Dendritic cell treated with granulocyte-macrophage colony-stimulating factor and Interleukin-4, amounts not matched to agents 40 ng/mL and 50 ng/mL, for 4 days (primary cell): ENCODE measurements around the gene BEX3.
A peak's percentile ranks its signal among the peaks of the same experiment; 100 is the strongest.
"Not testable (repeated sequence)": the region's sequence is repeated elsewhere in the genome, so short reads cannot be mapped to it uniquely, and the experiment has no call there.

Experiments
- H3K27ac Mint-ChIP-seq: one replicate; pipeline ENCODE4 v1.8.0; 2022; ENCODE audit warnings: mild to moderate bottlenecking, mixed read lengths
- H3K27me3 Mint-ChIP-seq: one replicate; pipeline ENCODE4 v1.8.0; 2022; ENCODE audit warnings: mild to moderate bottlenecking, mixed read lengths
- H3K36me3 Mint-ChIP-seq: one replicate; pipeline ENCODE4 v1.8.0; 2022; ENCODE audit warnings: low read depth, mixed read lengths
- H3K4me1 Mint-ChIP-seq: one replicate; pipeline ENCODE4 v1.8.0; 2022; ENCODE audit warnings: low read depth, mixed read lengths
- H3K4me3 Mint-ChIP-seq: one replicate; pipeline ENCODE4 v1.8.0; 2022; ENCODE audit warnings: mild to moderate bottlenecking, moderate library complexity, mixed read lengths
- H3K9me3 Mint-ChIP-seq: one replicate; pipeline ENCODE4 v1.8.0; 2022; ENCODE audit warnings: mixed read lengths
- intact Hi-C: fragments of 100-400 bp; cut with micrococcal nuclease; formaldehyde crosslinking; loops from one replicate; pipeline ENCODE4 v1.15.0; 2022

Gene BEX3

GRCh38 chrX:103397707-103398106 lies 21.4 kb downstream of the BEX3 start:
- intact Hi-C loops = no loop called here
- Mint-ChIP-seq H3K9me3 (no peaks in the 10 kb centered on the region), H3K36me3 (no peaks in the 10 kb centered on the region), H3K4me3 (no peak overlapping the region), H3K27me3 (peaks cover under 1% of the 10 kb centered on the region), H3K27ac (no peak overlapping the region), H3K4me1 (no peaks in the 10 kb centered on the region)

- no peaks in the 10 kb centered on the region for H3K9me3 Mint-ChIP-seq
- no peaks in the 10 kb centered on the region for H3K27me3 Mint-ChIP-seq
- H3K36me3 Mint-ChIP-seq = no peaks in the 10 kb centered on the region
- H3K27ac Mint-ChIP-seq = no peak overlapping the region
- H3K4me1 Mint-ChIP-seq = no peaks in the 10 kb centered on the region
- intact Hi-C loops = no loop called here
- H3K4me3 Mint-ChIP-seq = no peak overlapping the region
Measured at GRCh38 chrX:103398421-103398864, 22.1 kb downstream of the BEX3 start.

DNA sequence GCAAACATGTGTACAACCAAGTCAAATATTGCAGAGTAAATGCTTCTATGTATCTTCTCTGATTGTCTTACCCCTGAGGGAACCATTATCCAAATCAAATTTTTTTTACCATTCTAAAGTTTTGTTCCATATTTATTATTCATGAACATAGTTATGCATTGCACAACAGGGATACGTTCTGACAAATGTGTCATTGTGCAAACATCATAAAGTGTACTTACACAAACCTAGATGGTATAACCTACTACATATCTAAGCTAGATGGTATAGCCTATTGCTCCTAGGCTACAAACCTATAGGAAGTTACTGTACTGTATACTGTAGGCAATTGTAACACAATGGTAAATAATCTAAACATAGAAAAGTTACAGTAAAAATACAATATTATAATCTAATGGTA lies 23.4 kb downstream of the BEX3 start:
- no peaks in the 10 kb centered on the region for H3K36me3 Mint-ChIP-seq
- no peaks in the 10 kb centered on the region for H3K9me3 Mint-ChIP-seq
- H3K27ac Mint-ChIP-seq = no peak overlapping the region
- H3K4me1 Mint-ChIP-seq = peaks cover 5% of the 10 kb centered on the region
- intact Hi-C loops = no loop called here
- H3K27me3 Mint-ChIP-seq = no peaks in the 10 kb centered on the region
- no peak overlapping the region for H3K4me3 Mint-ChIP-seq

GRCh38 chrX:103400931-103401330 lies 24.6 kb downstream of the BEX3 start:
- Mint-ChIP-seq H3K4me1 (peaks cover 6% of the 10 kb centered on the region), H3K27ac (no peak overlapping the region), H3K4me3 (no peak overlapping the region), H3K27me3 (no peaks in the 10 kb centered on the region), H3K36me3 (no peaks in the 10 kb centered on the region), H3K9me3 (no peaks in the 10 kb centered on the region)
- intact Hi-C loops = no loop called here

GRCh38 chrX:103404231-103405008 lies 28.1 kb downstream of the BEX3 start:
- H3K4me3 Mint-ChIP-seq = peak overlapping the region; percentile 86
- H3K9me3 Mint-ChIP-seq = no peaks in the 10 kb centered on the region
- H3K27ac Mint-ChIP-seq = peak overlapping the region; percentile 40
- H3K27me3 Mint-ChIP-seq = no peaks in the 10 kb centered on the region
- H3K36me3 Mint-ChIP-seq = no peaks in the 10 kb centered on the region
- peaks cover 6% of the 10 kb centered on the region for H3K4me1 Mint-ChIP-seq
- intact Hi-C loops = no loop called here

GRCh38 chrX:103405009-103405333 lies 28.6 kb downstream of the BEX3 start:
- intact Hi-C loops = no loop called here
- no peaks in the 10 kb centered on the region for H3K36me3 Mint-ChIP-seq
- H3K27ac Mint-ChIP-seq = peak overlapping the region; percentile 40
- peak overlapping the region; percentile 86 for H3K4me3 Mint-ChIP-seq
- H3K9me3 Mint-ChIP-seq = no peaks in the 10 kb centered on the region
- H3K4me1 Mint-ChIP-seq = peaks cover 6% of the 10 kb centered on the region
- H3K27me3 Mint-ChIP-seq = no peaks in the 10 kb centered on the region

GRCh38 chrX:103406256-103406655 lies 29.9 kb downstream of the BEX3 start:
- no peaks in the 10 kb centered on the region for H3K36me3 Mint-ChIP-seq
- H3K4me1 Mint-ChIP-seq = peaks cover 6% of the 10 kb centered on the region
- H3K27ac Mint-ChIP-seq = no peak overlapping the region
- H3K9me3 Mint-ChIP-seq = no peaks in the 10 kb centered on the region
- H3K4me3 Mint-ChIP-seq = no peak overlapping the region
- intact Hi-C loops = no loop called here
- H3K27me3 Mint-ChIP-seq = no peaks in the 10 kb centered on the region

DNA sequence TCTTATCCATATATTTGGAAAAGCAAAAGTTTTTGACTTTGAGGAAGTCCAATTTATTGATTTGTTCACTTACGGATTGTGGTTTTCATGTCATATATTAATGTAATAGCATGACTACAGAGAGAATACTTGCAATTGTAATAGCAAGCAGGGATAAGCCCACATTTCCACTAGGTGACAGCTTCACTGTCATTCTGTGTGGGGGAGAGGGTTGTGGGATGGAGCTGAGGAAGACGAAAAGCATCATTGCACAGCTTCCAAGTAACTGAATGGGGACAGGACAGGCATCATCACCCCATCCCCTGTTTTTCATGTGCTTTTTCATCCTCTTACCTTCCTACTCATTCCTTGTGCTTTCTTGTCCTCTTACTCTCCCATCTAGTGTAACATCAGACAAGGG lies 31.4 kb downstream of the BEX3 start:
- no peaks in the 10 kb centered on the region for H3K27me3 Mint-ChIP-seq
- intact Hi-C loops = no loop called here
- no peaks in the 10 kb centered on the region for H3K36me3 Mint-ChIP-seq

GRCh38 chrX:103411721-103412120 lies 35.4 kb downstream of the BEX3 start:
- H3K9me3 Mint-ChIP-seq, H3K4me3 Mint-ChIP-seq, H3K36me3 Mint-ChIP-seq, H3K4me1 Mint-ChIP-seq, intact Hi-C loops, H3K27me3 Mint-ChIP-seq, H3K27ac Mint-ChIP-seq: not testable (repeated sequence)

More for the DNA sequence above, 31.4 kb downstream of the BEX3 start:
- Mint-ChIP-seq H3K27ac (no peak overlapping the region), H3K4me3 (no peak overlapping the region), H3K9me3 (no peaks in the 10 kb centered on the region), H3K4me1 (peaks cover 6% of the 10 kb centered on the region)

DNA sequence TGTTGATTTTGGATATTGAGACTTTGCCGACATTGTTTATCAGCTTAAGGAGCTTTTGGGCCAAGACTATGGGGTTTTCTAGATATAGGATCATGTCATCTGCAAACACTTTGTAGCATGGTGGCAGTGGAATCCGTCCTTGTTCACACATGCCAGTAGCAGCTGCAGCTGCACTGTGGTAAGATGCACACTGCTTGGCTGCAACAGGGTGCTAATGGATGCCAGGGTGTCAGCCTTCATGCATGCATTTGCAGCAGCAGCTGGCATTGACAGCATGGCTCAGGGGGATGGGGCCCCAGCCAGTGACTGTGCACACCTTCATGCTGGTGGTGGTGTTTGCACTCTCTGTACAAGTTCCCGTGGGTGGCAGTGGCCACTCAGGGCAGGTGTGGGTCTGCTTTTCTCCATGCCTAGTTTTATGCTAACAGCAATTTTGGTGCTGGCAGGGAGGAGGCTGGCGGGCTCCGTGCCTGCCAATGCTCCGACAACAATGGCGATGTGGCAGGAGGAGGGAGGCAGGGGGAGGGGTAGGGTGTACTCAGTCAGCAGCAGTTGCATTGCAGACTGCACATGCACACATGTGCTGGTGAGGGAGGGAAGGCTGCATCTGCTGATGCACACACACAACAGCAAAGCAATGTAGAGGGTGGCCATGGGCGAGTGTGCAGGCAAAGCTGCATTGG lies 37.5 kb downstream of the BEX3 start:
- no peak overlapping the region for H3K4me3 Mint-ChIP-seq
- H3K27me3 Mint-ChIP-seq = no peaks in the 10 kb centered on the region
- no peaks in the 10 kb centered on the region for H3K4me1 Mint-ChIP-seq
- H3K36me3 Mint-ChIP-seq = no peaks in the 10 kb centered on the region
- H3K27ac Mint-ChIP-seq = no peak overlapping the region
- intact Hi-C loops = no loop called here
- H3K9me3 Mint-ChIP-seq = no peaks in the 10 kb centered on the region

- Mint-ChIP-seq H3K27ac (no peak overlapping the region), H3K4me1 (no peaks in the 10 kb centered on the region), H3K27me3 (no peaks in the 10 kb centered on the region), H3K9me3 (no peaks in the 10 kb centered on the region), H3K4me3 (no peak overlapping the region), H3K36me3 (no peaks in the 10 kb centered on the region)
- intact Hi-C loops = no loop called here
Measured at GRCh38 chrX:103414561-103414960, 38.2 kb downstream of the BEX3 start.

DNA sequence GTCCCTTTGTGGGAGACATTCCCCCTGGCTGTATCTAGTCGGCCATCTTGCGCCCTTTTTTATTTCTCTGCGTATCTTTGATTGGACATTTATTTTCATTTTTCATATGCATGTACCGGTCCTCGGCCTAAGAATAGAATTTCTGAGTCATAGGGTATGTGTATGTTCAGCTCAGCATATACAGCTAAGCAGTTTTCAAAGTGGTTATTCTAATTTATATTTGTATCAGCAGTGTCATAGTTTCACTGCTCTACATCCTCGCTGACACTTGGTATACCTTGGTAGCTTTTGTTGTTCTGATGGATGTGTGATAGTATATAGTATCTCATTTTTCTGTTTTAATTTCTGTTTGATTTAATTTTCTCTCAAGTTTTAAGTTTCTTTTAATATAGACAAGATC lies 38.7 kb downstream of the BEX3 start:
- Mint-ChIP-seq H3K4me1 (no peaks in the 10 kb centered on the region), H3K4me3 (no peak overlapping the region), H3K36me3 (no peaks in the 10 kb centered on the region), H3K9me3 (no peaks in the 10 kb centered on the region), H3K27ac (no peak overlapping the region), H3K27me3 (no peaks in the 10 kb centered on the region)
- intact Hi-C loops = no loop called here

- H3K27ac Mint-ChIP-seq = no peak overlapping the region
- H3K9me3 Mint-ChIP-seq = no peaks in the 10 kb centered on the region
- H3K4me1 Mint-ChIP-seq = no peaks in the 10 kb centered on the region
- H3K36me3 Mint-ChIP-seq = no peaks in the 10 kb centered on the region
- H3K27me3 Mint-ChIP-seq = no peaks in the 10 kb centered on the region
- H3K4me3 Mint-ChIP-seq = no peak overlapping the region
- intact Hi-C loops = no loop called here
Measured at GRCh38 chrX:103415528-103415927, 39.2 kb downstream of the BEX3 start.

DNA sequence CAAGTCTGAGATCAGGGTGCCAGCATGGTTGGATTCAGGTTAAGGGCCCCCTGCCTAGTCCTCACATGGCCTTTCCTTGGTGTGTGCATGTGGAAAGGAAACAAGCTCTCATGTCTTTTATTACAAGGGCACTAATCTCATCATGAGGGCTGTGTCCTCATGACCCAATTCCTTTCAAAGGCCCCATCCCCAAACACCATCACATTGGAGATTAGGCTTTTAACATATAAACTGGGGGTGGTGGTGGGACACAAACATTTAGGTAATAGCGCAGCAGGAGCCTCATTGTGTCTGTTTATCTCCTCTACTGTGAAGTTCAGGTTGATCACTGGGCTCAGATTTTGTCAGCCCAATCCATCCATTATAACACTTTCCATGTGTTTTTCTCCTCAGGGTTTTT lies 41.0 kb downstream of the BEX3 start:
- Mint-ChIP-seq H3K9me3 (no peaks in the 10 kb centered on the region), H3K36me3 (no peaks in the 10 kb centered on the region), H3K4me1 (no peaks in the 10 kb centered on the region), H3K4me3 (no peak overlapping the region), H3K27me3 (no peaks in the 10 kb centered on the region), H3K27ac (no peak overlapping the region)
- intact Hi-C loops = no loop called here

GRCh38 chrX:103417933-103418332 lies 41.6 kb downstream of the BEX3 start:
- no peaks in the 10 kb centered on the region for H3K36me3 Mint-ChIP-seq
- H3K27ac Mint-ChIP-seq = no peak overlapping the region
- H3K9me3 Mint-ChIP-seq = no peaks in the 10 kb centered on the region
- intact Hi-C loops = no loop called here
- no peaks in the 10 kb centered on the region for H3K27me3 Mint-ChIP-seq
- H3K4me1 Mint-ChIP-seq = no peaks in the 10 kb centered on the region
- H3K4me3 Mint-ChIP-seq = no peak overlapping the region
